Measurements from ENCODE around the gene NELL1.

DNA sequence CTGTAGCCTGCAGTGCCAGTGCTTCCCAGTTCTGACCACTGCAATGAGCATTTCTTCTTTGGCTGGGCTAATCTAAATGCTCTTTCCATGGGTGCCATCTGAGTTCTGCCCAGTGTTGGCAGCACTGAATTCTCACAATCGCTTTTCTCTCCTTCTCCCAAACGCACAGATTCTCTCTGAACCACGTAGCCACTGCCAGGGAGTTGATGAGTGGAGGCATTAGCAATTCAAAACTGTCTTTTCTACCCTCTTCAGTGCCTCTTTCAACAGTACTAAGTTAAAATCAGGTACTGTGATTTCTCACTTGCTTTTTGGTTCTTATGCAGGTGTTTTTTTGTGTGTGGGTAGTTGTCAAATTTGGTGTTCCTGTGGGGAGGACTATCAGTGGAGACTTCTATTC is 778.5 kb downstream of the NELL1 start:
- no peak for TF ChIP-seq POLR2AphosphoS5 (IDR thresholded peaks at IDR 0.05; ENCODE audit: low read depth, low read length)
- TF ChIP-seq TAF1 (IDR thresholded peaks at IDR 0.05; ENCODE audit: borderline replicate concordance, insufficient read depth, low read length) = no peak
- no peak for TF ChIP-seq SIN3A (IDR thresholded peaks at IDR 0.05; ENCODE audit: borderline replicate concordance, insufficient read depth, low read length)
